ENCODE measurements around the gene GALC.
"Not testable (repeated sequence)": the region's sequence is repeated elsewhere in the genome, so short reads cannot be mapped to it uniquely, and the experiment has no call there.

GALC gene

GRCh38 chr14:88030079-88030478, 37.1 kb upstream of the GALC start:
- Histone ChIP-seq H3K9ac (ENCODE audit: low read length) (no peak overlapping the region), H3K9me3 (ENCODE audit: insufficient read depth, low read length) (no peaks in the 10 kb centered on the region), H3K79me2 (ENCODE audit: low read length) (no peaks in the 10 kb centered on the region), H3K4me1 (ENCODE audit: low read length) (peaks cover 11% of the 10 kb centered on the region), H3K4me2 (ENCODE audit: low read length) (0 out of 2 replicates have a peak overlapping the region, but pooled peaks have one; percentile 18), H3K4me3 (ENCODE audit: low read length) (no peak overlapping the region), H4K20me1 (ENCODE audit: insufficient read depth, low read length) (no peaks in the 10 kb centered on the region), H3K27ac (ENCODE audit: low read length) (no peak overlapping the region), H2AFZ (ENCODE audit: low read depth, low read length) (no peak overlapping the region), H3K36me3 (replicated peaks; ENCODE audit: low read depth, low read length) (no peaks in the 10 kb centered on the region), H3K27me3 (ENCODE audit: low read depth, low read length) (no peaks in the 10 kb centered on the region)
- TF ChIP-seq CTCF (IDR thresholded peaks at IDR 0.05; ENCODE audit: low read depth, low read length) (no peak), EZH2phosphoT487 (IDR thresholded peaks at IDR 0.05; ENCODE audit: low read depth) (no peak)

GRCh38 chr14:88029500-88029899, 36.5 kb upstream of the GALC start:
- Histone ChIP-seq H3K4me1 (ENCODE audit: low read length) (peaks cover 11% of the 10 kb centered on the region), H3K4me2 (ENCODE audit: low read length) (no peak overlapping the region)

GRCh38 chr14:88026890-88027289, 33.9 kb upstream of the GALC start:
- H4K20me1 ChIP-seq (ENCODE audit: insufficient read depth, low read length), result no peaks in the 10 kb centered on the region
- no peak for TF ChIP-seq EZH2phosphoT487 (IDR thresholded peaks at IDR 0.05; ENCODE audit: low read depth)
- TF ChIP-seq CTCF (IDR thresholded peaks at IDR 0.05; ENCODE audit: low read depth, low read length), result no peak
- no peaks in the 10 kb centered on the region for H3K79me2 ChIP-seq (ENCODE audit: low read length)
- no peak overlapping the region for H3K4me3 ChIP-seq (ENCODE audit: low read length)
- no peaks in the 10 kb centered on the region for H3K27me3 ChIP-seq (ENCODE audit: low read depth, low read length)
- H3K27ac ChIP-seq (ENCODE audit: low read length), result no peak overlapping the region
- no peak overlapping the region for H2AFZ ChIP-seq (ENCODE audit: low read depth, low read length)
- no peaks in the 10 kb centered on the region for H3K9me3 ChIP-seq (ENCODE audit: insufficient read depth, low read length)
- H3K36me3 ChIP-seq (replicated peaks; ENCODE audit: low read depth, low read length), result no peaks in the 10 kb centered on the region
- no peak overlapping the region for H3K4me2 ChIP-seq (ENCODE audit: low read length)
- H3K9ac ChIP-seq (ENCODE audit: low read length), result no peak overlapping the region
- H3K4me1 ChIP-seq (ENCODE audit: low read length), result peaks cover 17% of the 10 kb centered on the region

More at GRCh38 chr14:88029500-88029899, 36.5 kb upstream of the GALC start:
- Histone ChIP-seq H2AFZ (ENCODE audit: low read depth, low read length) (no peak overlapping the region), H4K20me1 (ENCODE audit: insufficient read depth, low read length) (no peaks in the 10 kb centered on the region), H3K79me2 (ENCODE audit: low read length) (no peaks in the 10 kb centered on the region), H3K27ac (ENCODE audit: low read length) (no peak overlapping the region), H3K4me3 (ENCODE audit: low read length) (no peak overlapping the region), H3K36me3 (replicated peaks; ENCODE audit: low read depth, low read length) (no peaks in the 10 kb centered on the region), H3K9ac (ENCODE audit: low read length) (no peak overlapping the region), H3K27me3 (ENCODE audit: low read depth, low read length) (no peaks in the 10 kb centered on the region), H3K9me3 (ENCODE audit: insufficient read depth, low read length) (no peaks in the 10 kb centered on the region)
- no peak for TF ChIP-seq CTCF (IDR thresholded peaks at IDR 0.05; ENCODE audit: low read depth, low read length)
- no peak for TF ChIP-seq EZH2phosphoT487 (IDR thresholded peaks at IDR 0.05; ENCODE audit: low read depth)

GRCh38 chr14:88025313-88025712, 32.3 kb upstream of the GALC start:
- H3K27ac ChIP-seq (ENCODE audit: low read length), result no peak overlapping the region
- no peak overlapping the region for H3K4me3 ChIP-seq (ENCODE audit: low read length)
- H3K36me3 ChIP-seq (replicated peaks; ENCODE audit: low read depth, low read length), result no peaks in the 10 kb centered on the region
- H4K20me1 ChIP-seq (ENCODE audit: insufficient read depth, low read length), result no peaks in the 10 kb centered on the region
- peaks cover 14% of the 10 kb centered on the region for H3K4me1 ChIP-seq (ENCODE audit: low read length)
- TF ChIP-seq CTCF (IDR thresholded peaks at IDR 0.05; ENCODE audit: low read depth, low read length) (no peak), EZH2phosphoT487 (IDR thresholded peaks at IDR 0.05; ENCODE audit: low read depth) (no peak)
- no peaks in the 10 kb centered on the region for H3K27me3 ChIP-seq (ENCODE audit: low read depth, low read length)
- H3K9me3 ChIP-seq (ENCODE audit: insufficient read depth, low read length), result no peaks in the 10 kb centered on the region
- no peak overlapping the region for H3K4me2 ChIP-seq (ENCODE audit: low read length)
- no peaks in the 10 kb centered on the region for H3K79me2 ChIP-seq (ENCODE audit: low read length)
- no peak overlapping the region for H3K9ac ChIP-seq (ENCODE audit: low read length)
- H2AFZ ChIP-seq (ENCODE audit: low read depth, low read length), result no peak overlapping the region

- not testable (repeated sequence) for H2AFZ ChIP-seq (ENCODE audit: low read depth, low read length); H3K4me1 ChIP-seq (ENCODE audit: low read length); H3K79me2 ChIP-seq (ENCODE audit: low read length); H3K4me2 ChIP-seq (ENCODE audit: low read length); H3K27ac ChIP-seq (ENCODE audit: low read length); H4K20me1 ChIP-seq (ENCODE audit: insufficient read depth, low read length); H3K27me3 ChIP-seq (ENCODE audit: low read depth, low read length); H3K9me3 ChIP-seq (ENCODE audit: insufficient read depth, low read length); H3K4me3 ChIP-seq (ENCODE audit: low read length); H3K9ac ChIP-seq (ENCODE audit: low read length); H3K36me3 ChIP-seq (replicated peaks; ENCODE audit: low read depth, low read length)
Measured at GRCh38 chr14:88024252-88025086, 31.5 kb upstream of the GALC start.

Data from OCI-LY3 (cell line).